Hippocampal formation (tissue), 2 donors: ENCODE results near the gene SLC41A2.
A peak's percentile ranks its signal among the peaks of the same experiment; 100 is the strongest.
"Not testable (repeated sequence)": the region's sequence is repeated elsewhere in the genome, so short reads cannot be mapped to it uniquely, and the experiment has no call there.

Experiments used
- DNase-seq, 2 donors: peaks; one replicate each; lab custom pipeline; 2025; lab: John Stamatoyannopoulos, UW

SLC41A2 gene, protein sequence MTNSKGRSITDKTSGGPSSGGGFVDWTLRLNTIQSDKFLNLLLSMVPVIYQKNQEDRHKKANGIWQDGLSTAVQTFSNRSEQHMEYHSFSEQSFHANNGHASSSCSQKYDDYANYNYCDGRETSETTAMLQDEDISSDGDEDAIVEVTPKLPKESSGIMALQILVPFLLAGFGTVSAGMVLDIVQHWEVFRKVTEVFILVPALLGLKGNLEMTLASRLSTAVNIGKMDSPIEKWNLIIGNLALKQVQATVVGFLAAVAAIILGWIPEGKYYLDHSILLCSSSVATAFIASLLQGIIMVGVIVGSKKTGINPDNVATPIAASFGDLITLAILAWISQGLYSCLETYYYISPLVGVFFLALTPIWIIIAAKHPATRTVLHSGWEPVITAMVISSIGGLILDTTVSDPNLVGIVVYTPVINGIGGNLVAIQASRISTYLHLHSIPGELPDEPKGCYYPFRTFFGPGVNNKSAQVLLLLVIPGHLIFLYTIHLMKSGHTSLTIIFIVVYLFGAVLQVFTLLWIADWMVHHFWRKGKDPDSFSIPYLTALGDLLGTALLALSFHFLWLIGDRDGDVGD

GRCh38 chr12:104958001-104958804, at the start of gene SLC41A2:
Gene SLC41A2, minus strand, starts transcription at chr12:104958290. Its CDS starts 29,763 bp downstream, at chr12:104928527.
- DNase-seq: peak; percentile 47 to 51

- DNase-seq: no peak
These were observed 43.4 kb upstream of the SLC41A2 start for GRCh38 chr12:105001476-105001875.

- DNase-seq: no peak
These were observed 41.2 kb upstream of the SLC41A2 start for GRCh38 chr12:104999347-104999685.

- no peak for DNase-seq
These were observed 40.6 kb upstream of the SLC41A2 start for GRCh38 chr12:104998423-104999346.

DNA sequence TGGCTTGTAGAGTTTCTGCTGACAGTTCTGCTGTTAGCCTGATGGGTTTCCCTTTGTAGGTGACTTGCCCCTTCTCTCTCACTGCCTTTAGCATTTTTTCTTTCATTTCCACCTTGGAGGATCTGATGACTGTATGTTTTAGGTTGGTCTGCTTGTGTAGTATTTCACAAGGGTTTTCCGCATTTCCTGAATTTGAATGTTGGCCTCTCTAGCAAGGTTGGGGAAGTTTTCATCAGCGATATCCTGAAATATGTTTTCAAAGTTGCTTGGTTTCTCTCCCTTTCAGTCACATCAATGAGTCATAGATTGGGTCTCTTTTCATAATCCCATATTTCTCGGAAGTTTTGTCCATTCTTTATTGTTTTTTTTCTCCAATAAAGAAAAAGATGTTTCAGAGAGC, 39.5 kb upstream of the SLC41A2 start:
- DNase-seq: no peak

GRCh38 chr12:104994336-104994735, 36.2 kb upstream of the SLC41A2 start:
- DNase-seq: no peak

DNA sequence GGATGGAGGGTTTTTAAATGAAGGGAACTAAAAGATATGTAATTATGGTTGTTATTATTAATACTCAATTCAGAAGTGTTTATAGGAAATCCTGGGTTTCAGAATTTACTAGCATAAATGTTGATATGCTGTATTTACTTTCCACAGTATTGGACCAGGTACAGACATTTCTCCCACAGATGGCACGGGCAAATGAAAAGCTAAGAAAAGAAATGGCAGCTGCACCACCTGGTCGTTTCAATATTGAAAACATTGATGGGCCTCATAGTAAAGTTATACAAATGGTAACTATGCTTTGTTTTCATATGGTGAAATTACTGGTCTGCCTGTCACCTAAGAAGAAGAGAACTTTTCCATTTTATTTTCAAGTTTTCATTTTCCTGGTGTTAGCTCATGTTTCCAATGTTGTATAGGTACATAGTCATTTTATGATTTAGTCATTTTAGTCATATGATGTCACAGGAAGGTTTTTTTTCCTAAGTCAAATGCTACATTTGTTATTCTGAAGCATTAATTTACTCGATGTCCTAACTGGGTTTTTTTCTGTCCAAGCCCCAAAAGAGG, 33.6 kb upstream of the SLC41A2 start:
- no peak for DNase-seq

DNA sequence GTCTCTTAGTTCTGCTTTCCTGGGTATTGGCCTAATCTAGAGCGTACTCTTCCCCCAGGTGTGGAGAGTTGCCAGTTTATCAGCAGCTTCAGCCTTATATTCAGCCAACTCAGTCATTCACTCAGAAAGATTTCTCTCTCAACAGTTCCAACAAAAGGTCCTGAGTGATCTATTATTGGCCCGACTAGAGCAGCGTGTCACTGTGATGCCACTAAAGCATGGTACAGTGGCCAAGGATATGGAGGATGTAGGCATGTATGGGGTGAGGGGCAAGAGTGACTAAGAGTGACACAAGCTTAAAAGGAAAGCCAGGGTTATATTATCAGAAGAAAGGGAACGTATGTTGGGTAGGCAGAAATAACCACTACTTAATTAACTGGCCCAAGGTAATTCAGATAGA, 32.9 kb upstream of the SLC41A2 start:
- no peak for DNase-seq

GRCh38 chr12:104986022-104986941, 28.2 kb upstream of the SLC41A2 start, which contains the start of gene NOPCHAP1:
Gene NOPCHAP1, plus strand, starts transcription at chr12:104986316. Its CDS starts 37 bp downstream, at chr12:104986353.
- DNase-seq: peak; percentile 77 to 89

- DNase-seq: no peak
These were observed 27.1 kb upstream of the SLC41A2 start for GRCh38 chr12:104985206-104985605.

- not testable (repeated sequence) for DNase-seq
These were observed 19.6 kb upstream of the SLC41A2 start for GRCh38 chr12:104977688-104978087.

DNA sequence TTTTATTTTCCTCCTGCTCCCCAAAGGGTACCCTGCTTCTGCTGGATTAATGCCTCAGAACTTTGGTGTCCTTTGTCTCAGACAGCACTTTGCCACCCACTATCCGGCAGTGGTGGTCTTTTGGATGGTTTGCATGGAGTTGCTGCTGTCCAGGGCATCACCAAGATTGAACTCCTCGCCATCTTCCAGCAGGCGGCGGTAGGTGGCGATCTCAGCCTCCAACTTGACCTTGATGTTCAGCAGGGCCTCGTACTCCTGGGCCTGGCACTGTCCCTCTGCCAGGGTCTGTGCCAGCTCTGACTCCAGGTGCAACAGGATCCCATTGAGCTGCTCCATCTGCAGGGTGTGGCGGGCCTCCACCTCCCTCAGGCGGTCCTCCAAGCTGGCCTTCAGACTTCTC, 18.6 kb upstream of the SLC41A2 start:
- no peak for DNase-seq

DNA sequence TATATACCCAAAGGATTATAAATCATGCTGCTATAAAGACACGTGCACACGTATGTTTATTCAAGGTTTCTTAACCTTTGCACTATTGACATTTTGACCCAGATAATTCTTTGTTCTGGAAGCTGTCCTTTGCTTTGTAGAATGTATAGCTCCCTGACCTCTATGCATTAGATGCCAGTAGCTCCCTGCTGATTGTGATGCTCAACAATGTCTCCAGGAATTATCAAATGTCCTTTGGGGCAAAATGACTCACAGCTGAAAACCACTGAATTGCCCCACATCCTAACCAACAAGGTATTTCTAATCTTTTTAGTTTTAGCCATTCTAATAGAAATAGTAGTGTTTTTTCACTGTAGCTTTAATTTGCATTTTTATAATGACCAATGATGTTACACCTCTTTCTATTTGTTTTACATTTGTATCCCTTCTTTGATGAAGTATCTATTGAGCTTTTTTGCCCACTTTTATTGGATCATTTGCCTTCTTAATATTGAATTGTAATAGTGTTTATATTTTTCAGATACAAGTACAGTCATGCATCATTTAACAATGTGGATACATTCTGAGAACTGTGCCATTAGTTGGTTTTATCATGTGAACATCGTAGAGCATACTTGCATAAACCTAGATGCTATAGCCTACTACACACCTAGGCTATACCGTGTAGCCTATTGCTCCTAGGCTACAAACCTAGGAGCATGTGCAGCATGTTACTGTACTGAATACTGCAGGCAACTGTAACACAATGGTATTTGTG, 17.7 kb upstream of the SLC41A2 start:
- DNase-seq: no peak

GRCh38 chr12:104974626-104975290, 16.7 kb upstream of the SLC41A2 start:
- peak in 1 of 2 donors; percentile 17 for DNase-seq

DNA sequence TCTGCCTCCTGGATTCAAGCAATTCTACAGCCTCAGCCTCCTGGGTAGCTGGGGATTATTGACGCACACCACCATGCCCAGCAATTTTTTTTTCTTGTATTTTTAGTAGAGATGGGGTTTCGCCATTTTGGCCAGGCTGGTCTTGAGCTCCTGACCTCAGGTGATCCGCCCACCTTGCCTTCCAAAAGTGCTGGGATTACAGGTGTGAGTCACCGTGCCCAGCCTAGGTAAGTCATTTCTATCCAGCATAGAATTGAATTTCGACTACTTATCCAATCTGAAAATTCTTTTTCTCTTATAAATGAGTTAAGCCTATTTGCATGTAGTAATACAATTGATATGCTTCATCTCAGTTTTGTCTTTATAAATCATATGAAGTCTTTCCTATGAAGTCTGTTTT, 15.2 kb upstream of the SLC41A2 start:
- DNase-seq: no peak

- DNase-seq: no peak
These were observed 13.2 kb upstream of the SLC41A2 start for GRCh38 chr12:104971306-104971705.

- DNase-seq: no peak
These were observed 11.3 kb upstream of the SLC41A2 start for GRCh38 chr12:104969343-104969742.

DNA sequence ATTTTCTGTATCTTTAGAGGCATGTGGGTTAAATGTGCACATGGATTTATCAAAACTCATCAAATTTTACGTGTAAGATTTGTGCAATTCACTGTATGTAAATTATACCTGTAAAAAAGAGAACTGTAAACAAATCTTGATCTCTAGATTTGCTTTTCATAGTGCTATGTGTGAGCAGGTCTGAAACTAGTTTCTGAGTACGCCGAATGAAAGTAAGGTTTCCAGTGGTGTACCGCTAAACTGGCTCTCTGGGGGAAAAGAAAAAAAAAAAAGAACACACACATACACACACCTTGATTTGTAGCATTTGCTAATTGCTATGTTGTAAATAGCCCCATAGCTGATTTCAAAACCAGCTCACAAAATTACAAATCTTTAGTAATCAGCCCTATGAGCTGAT, 8.6 kb upstream of the SLC41A2 start:
- no peak for DNase-seq

- DNase-seq: no peak
These were observed 6.7 kb upstream of the SLC41A2 start for GRCh38 chr12:104964856-104965205.
